ENCODE data around the gene RBM14.

DNA sequence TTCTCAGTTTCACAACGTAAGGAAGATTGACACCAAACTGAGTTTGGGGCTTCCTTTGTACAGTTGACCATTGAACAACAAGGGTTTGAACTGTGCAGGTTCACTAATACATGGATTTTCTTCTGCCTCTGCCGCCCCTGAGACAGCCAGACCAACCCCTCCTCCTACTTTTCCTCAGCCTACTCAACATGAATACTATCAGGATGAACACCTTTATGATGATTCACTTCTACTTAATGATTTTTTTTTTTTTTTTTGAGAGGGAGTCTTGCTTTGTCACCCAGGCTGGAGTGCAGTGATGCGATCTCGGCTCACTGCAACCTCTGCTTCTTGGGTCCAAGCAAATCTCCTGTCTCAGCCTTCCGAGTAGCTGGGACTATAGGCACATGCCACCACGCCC lies 36.7 kb downstream of the RBM14 start:
- TF ChIP-seq POLR2AphosphoS5 (IDR thresholded peaks at IDR 0.05), result no peak
- TF ChIP-seq, protein P1, sequence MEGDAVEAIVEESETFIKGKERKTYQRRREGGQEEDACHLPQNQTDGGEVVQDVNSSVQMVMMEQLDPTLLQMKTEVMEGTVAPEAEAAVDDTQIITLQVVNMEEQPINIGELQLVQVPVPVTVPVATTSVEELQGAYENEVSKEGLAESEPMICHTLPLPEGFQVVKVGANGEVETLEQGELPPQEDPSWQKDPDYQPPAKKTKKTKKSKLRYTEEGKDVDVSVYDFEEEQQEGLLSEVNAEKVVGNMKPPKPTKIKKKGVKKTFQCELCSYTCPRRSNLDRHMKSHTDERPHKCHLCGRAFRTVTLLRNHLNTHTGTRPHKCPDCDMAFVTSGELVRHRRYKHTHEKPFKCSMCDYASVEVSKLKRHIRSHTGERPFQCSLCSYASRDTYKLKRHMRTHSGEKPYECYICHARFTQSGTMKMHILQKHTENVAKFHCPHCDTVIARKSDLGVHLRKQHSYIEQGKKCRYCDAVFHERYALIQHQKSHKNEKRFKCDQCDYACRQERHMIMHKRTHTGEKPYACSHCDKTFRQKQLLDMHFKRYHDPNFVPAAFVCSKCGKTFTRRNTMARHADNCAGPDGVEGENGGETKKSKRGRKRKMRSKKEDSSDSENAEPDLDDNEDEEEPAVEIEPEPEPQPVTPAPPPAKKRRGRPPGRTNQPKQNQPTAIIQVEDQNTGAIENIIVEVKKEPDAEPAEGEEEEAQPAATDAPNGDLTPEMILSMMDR (IDR thresholded peaks at IDR 0.05), result no peak

Measured in breast epithelium (tissue), 3 donors.